ENCODE data around the gene PDZD7.

DNA sequence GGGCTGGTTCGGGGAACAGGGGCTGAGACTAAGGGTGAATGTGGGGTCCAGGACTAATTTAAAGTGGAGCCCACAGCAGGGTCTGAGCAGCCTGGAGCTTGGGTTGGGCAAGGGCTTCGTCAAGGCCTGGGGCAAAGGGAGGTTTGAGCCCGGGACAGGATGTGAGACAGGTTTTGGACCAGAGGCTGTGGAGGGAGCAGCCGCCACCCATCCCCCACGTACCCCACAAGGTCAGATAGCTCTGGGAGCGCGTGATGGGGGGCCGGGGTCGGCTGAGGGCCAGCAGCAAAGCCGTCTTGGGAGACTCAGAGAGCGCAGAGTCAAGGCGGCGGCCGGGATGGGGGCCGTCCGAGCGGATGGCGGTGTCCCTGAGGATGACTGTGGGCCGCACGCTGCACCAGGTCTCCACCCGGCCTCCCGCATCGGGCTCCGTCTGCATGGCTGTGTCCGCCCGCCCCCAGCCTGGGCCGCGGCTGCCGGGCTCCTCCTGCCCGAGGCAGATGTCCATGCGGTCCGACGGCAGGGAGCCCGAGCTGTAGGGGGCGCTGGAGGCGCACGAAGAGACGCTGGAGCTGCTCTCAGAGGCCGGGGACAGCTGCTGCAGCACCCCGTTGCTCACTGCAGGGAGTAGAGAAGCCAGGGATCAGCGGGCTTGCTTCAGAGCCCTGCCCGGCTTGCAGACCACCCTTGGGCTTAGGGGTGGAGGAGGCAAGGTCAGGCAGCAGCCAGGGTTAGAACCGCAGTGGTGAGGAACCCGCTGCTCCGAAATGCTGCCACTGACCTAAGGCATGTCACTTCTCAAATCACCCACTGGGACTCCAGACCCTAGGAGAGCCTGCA, 12.1 kb downstream of the PDZD7 start:
- TF ChIP-seq EZH2 (IDR thresholded peaks at IDR 0.05; ENCODE audit: borderline replicate concordance, low read depth, low read length) (no peak), HMGN3 (IDR thresholded peaks at IDR 0.05; ENCODE audit: borderline replicate concordance, extremely low read depth, insufficient read length, low read depth, low read length) (no peak)
- TF ChIP-seq, protein P1, sequence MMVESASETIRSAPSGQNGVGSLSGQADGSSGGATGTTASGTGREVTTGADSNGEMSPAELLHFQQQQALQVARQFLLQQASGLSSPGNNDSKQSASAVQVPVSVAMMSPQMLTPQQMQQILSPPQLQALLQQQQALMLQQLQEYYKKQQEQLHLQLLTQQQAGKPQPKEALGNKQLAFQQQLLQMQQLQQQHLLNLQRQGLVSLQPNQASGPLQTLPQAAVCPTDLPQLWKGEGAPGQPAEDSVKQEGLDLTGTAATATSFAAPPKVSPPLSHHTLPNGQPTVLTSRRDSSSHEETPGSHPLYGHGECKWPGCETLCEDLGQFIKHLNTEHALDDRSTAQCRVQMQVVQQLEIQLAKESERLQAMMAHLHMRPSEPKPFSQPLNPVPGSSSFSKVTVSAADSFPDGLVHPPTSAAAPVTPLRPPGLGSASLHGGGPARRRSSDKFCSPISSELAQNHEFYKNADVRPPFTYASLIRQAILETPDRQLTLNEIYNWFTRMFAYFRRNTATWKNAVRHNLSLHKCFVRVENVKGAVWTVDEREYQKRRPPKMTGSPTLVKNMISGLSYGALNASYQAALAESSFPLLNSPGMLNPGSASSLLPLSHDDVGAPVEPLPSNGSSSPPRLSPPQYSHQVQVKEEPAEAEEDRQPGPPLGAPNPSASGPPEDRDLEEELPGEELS (CRISPR knock-in tag; IDR thresholded peaks at IDR 0.05; ENCODE audit: borderline replicate concordance) = no peak
